ENCODE measurements around the gene CDCA7.
"Not testable (repeated sequence)": the region's sequence is repeated elsewhere in the genome, so short reads cannot be mapped to it uniquely, and the experiment has no call there.

CDCA7 gene

DNA sequence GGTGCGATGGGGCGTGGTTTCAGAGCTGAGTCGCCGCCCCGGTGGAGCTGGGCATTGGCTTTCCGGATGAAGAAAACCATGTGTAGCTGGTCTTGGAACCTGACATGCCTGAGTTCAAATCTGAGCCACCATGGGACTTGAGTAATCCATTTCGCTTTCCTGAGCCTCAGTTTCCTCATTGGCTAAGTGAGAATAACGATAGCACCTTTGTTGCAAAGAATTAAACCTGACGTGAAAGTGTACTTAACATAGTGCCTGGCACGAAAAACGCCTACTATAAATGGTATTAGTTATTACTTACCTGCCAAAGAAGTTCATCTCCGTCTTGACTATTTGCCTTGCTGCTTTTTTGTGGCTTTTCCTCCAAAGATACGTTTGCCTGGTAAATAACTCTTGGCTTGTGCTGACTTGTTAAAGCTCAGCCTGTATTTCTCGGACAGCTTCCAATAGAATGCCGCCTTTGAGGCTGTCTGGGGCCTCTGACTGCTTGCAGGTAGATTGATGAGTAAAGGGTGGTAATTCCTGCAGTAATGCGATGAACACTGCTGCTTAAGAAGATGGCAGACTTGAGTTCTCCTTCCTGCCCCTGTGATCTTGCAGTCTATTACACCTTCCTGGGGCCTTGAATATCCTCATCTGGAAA is 1.3 kb downstream of the CDCA7 start:
- DNase-seq, result no peak

DNA sequence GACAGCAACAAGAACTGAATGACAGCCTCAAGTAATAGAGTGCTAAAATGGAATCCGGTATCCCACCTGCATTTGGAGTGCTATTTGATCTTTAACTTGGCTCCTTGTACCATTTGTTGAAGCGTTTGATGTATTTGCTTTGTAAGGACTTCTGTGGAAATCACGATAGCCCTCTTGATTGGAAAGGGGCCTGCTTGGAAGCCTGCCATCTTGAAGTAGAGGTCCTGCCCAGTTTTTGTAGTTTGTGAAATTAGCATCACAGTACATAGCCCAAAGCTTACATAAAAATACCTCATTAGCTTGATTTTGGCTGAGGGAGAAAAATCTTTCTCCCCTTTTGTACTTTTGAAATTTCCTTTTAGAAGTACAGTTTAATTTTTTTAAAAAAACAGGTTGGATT is 2.7 kb downstream of the CDCA7 start:
- no peak for DNase-seq

DNA sequence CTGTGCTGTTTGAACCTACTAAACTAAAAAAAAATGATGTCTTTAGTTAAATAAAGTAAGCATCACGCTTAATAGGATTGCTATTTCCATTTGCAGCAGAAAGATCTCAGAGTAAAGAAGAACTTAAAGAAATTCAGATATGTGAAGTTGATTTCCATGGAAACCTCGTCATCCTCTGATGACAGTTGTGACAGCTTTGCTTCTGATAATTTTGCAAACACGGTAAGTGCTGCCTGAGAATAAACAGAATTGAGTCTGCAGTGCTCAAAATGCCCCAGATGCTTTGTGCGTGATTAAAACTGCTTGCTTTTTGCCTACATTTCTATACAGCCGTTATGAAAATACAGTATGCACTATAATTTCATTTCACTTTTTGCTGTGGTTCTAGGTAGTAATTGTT is 3.9 kb downstream of the CDCA7 start:
- DNase-seq, result no peak

DNA sequence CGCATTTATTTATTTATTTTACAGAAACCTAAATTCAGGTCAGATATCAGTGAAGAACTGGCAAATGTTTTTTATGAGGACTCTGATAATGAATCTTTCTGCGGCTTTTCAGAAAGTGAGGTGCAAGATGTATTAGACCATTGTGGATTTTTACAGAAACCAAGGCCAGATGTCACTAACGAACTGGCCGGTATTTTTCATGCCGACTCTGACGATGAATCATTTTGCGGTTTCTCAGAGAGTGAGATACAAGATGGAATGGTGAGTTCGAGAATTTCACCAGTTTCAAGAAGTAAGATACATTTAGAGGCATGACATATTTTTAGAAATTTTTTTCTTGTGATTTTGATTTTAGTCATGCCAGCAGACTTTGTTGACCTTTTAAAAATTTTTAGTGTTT is 4.6 kb downstream of the CDCA7 start:
- DNase-seq, result no peak

DNA sequence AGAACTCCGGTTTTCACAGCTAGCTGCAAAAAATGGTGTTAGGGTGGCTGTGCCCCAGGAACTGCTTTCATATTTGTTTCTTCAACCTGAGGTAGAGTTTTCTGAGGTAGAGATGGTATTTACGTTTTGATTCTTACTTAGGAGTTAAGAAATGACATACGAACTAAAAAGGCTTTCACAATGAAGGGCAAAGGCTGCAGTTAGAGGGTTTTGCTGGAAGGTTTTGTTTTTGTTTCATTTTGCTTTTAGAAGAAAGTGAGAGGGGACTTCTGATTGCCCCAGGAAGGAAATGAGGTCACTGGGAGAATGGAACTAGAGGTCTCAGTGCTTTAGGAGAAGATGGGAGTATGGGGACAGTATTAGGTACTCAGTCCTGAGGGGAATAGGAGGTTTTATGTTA is 15.5 kb downstream of the CDCA7 start:
- DNase-seq, result no peak

DNA sequence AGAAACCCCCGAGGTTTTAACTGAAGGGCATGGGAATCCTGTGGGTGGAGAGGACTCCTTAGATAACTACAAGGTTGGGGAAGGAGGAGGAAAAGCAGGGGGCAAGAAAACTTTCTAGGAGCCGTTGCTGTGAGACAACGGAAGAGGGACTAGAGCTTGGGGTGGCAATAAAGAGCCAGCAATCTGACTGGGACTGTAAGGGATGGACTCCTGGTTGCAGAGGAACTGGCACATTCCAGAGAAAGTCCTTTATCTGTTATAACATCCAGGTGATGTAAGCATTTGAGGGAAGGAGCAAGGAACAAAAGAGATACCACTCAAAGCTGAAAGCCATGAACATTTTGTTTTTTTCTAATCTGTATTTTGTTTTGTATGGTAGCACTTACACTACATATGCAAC is 16.4 kb downstream of the CDCA7 start:
- DNase-seq, result no peak

DNA sequence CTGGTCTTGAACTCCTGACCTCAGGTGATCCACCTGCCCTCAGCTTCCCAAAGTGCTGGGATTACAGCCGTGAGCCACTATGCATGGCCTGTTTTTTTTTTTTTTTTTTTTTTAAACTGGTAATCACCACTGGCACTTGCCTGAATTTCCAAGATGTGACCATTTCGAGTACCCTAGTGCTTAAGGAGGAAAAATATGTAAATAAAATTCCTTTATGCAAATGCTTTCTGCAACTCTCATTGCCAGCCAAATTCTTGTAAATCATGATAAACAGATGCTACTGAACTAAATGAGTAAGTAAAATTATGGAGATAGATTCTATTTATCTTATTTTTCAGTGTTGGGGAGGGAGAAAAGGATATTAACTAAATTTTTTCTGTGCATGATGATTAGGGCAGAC is 18.6 kb downstream of the CDCA7 start:
- no peak for DNase-seq

DNA sequence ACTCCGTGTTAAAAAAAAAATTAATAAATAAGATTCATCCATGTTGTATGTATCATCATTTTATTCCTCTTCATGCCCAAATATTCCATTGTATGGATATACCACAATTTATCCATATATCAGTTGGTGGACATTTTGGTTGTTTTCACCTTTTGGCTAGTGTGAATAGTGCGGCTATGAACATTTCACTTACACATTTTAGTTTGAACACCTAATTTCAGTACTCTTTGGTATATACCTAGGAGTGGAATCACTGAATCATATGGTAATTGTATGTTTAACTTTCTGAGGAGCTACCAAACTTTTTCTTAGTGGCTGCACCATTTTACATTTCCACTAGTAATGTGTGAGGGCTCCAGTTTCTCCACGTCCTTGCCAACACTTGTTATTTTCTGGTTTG is 20.0 kb downstream of the CDCA7 start:
- DNase-seq, result no peak

DNA sequence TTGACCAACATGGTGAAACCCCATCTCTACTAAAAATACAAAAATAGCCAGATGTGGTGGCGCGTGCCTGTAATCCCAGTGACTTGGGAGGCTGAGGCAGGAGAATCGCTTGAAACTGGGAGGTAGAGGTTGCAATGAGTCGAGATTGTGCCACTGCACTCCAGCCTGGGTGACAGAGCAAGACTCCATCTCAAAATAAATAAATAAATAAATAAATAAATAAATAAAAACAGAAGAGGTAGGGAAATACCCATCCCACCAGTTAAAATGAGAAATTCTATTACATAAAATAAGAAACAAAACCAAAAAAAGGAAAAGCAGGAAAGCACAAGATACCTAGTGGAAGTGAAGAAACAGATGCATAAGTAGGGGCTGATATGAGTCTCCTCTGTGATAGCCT is 30.9 kb downstream of the CDCA7 start:
- not testable (repeated sequence) for DNase-seq

DNA sequence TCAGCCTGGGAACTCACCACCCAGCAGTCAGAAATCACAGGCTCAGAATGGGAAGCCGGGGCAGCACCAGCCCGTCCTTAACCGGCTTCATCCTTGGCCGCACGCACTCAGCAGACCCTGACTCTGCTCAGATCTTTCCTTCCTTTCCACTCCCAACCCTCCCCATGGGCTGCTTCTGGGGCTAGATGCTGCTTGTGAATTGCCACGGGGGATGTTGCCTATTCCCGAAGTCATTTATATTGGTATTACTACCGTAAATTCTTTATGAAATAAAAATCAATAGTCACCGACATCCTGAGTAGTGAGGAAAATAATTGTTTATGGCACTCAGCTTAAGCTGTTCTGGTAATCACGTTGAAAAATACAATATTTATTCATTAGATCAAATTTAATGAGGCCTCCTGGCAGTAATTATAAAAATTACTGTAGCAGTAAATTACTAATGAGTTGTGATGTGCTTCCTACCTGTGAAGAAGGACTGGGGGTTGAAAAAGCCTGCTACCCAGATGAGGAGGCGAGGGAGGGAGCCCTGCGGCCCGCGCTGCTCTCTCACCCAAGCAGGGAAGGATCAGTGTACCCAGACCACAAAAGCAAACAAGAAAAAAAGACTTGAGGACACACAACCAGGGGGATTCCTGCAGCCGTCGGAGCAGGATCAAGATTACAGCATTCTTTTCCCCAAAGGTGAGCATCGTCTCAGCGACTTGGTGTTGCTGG is 31.5 kb downstream of the CDCA7 start:
- DNase-seq, result peak; percentile 49

DNA sequence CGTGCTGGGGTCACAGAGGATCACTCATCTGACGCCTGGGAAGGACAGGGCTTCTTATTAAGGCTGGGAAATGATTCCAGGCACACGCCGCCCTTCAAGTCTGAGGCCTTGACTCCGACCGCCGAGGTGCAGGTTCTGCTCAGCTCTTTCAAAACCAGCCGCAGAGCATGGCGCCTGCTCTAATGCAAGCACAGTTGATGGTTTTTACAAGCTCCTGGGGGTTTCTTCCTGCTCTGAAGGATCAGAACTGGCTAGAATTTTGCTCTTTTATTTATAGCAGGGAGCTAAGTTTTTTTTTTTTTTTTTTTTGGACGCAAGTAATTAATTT is 32.0 kb downstream of the CDCA7 start:
- DNase-seq, result no peak

DNA sequence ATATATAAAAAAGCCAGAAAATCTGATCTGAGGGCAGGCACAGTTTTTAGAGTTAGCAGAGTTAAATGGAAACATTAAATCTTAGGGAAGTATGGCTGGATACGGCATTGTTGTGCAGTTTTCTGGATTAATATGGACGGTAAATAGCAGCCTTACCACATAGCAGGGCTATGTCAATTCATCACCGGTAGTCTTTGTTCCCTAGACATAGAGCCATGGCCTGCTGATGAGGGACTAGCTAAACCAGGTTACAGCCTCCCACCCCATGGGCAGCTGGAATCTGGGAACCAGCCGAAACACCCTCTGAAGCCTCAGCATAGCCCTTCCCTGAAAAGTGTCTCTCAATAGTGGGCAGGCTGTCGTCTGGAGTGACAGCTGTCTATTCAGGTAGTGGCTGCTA is 32.4 kb downstream of the CDCA7 start:
- no peak for DNase-seq

DNA sequence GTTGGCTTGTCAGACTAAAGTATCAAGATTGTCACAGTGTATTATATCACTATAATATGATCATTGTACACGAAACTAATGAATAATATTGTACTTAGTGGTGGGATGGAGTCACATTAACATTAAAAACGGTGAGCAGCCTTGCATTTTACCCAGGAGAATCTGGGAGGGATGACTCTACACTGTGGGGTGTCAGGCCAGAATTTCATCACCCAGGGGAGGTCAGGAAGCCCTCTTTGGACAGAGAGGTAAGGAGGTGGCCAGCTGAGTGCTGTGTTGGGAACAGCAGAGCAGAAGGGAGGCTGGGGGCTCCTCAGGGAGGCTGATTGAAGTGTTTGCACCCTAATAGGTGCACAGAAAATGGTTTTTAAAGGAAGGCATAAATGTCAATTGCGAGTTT is 33.0 kb downstream of the CDCA7 start:
- no peak for DNase-seq

DNA sequence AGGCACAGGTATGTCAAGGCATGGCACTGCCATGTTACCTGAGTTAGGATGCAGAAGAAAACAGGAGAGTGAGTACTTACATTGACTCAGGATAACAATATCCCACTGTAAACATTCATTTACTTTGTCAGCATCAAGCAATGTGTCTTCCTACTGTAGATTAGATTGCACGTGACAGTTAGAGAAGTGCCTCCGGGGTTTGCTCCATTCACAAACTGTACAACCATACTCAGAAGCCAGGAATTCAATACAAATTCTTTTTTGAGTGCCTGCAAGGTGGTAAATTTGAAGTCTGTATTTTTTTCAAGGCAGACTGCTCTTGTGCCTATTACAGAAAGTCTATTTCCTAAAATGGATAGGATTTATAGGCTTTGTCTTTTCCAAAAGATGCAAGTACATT is 34.1 kb downstream of the CDCA7 start:
- no peak for DNase-seq

DNA sequence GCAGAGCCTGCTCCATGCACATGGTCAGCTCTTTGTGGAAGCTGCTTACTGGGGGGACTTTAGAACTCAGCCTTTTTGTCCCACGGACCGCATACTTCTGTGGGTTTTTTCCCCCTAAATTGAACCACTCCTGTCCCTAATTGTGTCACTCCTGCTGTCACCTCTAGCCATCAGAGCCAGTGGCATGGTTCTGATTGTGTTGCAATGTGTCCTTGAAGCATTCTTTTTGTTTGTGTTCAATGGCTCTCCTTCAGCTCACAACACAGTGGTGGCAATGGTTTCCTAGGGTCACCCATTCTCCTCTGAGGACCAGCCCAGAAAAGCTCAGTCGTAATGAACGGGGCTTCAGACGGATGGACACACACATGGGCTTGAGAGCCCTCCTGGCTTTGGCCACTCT is 35.4 kb downstream of the CDCA7 start:
- DNase-seq, result no peak

DNA sequence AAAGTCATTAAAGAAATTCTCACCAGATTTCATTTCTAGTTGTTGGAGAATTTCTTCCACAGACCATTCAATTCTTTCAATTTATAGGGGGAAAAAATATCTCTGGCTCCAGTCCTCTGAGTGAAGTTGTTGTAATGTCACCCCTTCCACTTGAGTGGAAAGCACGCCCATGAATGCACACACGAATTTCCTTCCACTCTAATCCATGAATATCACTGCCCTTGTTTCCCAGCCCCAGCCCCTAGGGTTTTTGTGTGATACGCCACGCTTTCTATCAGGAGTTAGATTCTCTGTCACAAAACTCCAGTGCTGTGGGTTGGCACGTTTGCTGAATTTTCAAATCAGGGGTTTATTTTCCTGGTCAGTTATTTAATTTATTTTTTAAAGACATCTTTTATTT is 38.1 kb downstream of the CDCA7 start:
- DNase-seq, result no peak

DNA sequence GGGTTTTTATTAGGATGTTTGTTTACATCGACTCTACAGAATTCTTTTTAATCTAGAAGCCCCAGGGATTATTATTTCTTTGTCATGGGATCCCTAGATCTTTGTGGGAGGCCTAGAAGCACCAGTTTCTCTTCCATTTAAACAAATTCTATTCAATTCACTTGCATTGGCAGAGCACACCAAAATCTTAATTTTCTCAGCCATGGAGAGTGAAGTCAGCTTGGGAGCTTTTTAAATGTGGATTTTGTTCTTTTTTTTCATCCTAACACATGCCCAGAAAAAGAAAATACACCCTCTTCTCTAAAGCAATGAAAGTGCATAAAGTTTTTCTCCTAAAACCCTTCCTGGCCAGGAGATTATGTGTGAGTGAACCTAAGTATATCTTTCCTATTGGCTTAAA is 38.5 kb downstream of the CDCA7 start:
- DNase-seq, result no peak

DNA sequence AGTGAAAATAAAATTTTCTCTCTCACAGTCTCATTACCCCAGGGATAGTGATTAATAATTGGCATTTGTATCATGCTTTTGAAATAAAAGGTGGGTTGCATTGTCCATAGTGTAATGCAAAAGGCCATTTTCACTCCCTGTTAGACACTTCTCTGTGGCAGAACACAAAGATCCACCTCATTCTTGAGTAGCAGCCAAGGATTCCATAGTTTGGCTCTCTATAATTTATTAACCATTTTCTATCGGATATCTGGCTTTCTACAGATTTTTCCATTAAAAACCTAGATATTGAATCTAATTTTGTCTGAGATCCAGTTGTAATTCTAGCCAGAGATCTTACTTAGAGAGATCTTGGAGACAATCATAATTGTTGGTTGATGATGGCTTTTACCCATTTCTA is 39.0 kb downstream of the CDCA7 start:
- no peak for DNase-seq

DNA sequence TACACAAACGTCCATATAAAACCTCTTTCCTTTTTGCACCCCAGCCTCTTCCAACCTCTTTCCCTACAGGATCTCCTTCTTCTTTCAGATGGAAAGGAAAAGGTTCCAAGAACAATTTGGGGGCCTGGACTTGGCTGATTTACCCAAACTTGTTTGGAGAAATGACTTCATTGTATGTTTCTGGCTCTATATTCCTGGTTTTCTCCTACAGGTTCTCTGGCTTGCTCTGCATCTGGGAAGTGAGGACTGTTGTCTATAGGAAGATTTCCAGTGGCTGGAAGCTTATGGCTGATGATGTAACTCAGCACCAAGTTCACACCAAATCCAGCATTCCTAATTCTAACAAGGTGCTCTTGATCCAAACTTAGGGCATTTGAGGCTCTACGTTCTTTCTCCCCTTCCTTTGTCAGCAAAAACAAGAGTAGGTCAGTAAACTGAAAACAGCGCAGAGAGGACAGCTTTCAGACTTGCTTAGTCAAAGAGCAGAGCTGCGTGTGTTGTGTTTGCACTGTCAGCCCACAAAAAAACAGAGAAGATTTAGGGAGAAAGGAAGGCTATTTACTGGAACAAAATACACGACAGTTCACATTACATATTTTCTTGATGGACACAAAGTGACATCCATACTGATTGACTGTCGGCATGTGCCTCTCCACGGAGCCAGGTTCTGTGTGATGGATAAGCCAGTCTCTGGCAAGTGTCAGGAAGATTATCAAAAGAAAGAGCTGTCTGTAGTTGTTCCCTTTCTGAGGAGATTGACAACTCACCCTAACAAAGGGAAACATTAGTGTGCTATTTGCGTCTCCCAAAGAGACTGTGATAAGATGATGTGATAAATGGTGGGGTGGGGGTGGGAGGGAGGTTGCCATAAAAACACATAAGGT is 39.7 kb downstream of the CDCA7 start:
- no peak for DNase-seq

DNA sequence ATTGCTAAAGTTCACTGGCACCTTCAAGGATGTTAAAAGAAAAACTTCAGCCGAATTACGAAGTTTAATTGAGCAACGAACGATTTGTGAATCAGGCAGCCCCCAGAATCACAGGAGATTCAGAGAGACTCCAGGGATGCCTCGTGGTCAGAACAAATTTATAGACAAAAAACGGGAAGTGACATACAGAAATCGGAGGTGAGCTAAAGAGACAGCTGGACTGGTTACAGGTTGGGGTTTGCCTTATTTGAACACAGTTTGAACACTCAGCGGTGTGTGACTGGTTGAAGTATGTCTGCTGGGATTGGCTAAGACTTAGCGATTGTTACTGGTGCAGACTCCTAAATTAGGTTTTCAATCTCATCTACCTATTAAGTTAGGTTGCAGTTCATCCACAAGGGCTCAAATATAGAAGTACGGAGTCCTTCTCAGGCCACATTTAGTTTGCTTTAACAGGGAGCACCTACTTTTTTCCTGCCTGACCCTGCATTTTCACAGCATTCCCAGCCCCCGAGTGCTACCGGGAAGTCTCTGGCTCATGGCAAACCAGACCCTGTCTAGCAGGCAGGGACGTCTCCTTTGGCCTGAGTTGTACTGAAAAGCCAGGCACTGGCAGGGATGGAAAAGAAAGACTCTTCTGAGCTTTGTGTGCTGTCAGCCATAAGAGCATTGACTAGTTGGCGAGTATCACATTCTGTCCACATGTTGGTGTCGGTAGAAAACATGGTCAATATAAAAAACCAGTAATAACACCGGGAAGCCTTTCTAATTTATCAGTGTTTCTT is 41.1 kb downstream of the CDCA7 start:
- no peak for DNase-seq

DNA sequence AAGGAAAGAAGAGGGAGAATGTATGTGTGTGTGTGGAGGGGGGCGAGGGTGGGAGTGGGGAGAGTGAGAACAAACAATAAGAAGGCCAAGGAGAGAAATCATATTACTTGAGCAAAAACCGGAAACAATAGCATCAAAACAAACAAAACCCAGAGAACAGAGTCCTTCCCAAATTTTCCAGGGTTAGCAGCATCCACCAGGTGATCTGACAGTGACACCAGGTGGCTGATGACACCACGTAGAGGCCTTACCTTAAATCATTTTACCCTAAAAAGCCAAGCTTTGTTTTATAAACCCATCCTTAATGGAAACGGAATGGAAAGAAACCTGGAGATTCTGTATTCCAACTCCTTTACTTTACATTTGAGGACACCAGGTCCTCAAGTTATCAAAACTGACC is 42.9 kb downstream of the CDCA7 start:
- DNase-seq, result no peak

DNA sequence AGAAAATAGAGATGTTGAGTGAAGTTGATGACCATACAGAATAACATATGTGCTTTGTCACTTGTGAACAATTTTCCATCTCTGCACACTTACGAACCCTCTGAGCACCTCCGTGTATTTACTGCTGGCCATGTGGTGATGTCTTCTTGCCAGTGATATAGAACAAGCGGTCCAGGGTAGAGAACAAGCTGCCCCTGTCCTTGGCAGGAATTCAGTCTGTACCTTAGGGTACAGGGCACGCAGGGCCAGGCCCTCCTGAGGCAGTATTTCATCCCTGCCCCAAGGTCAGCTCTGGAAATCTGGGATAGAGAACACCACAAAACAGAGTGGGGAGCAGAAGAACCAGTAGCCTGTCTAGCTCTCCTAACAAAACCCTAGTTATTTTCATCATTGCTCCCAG is 44.6 kb downstream of the CDCA7 start:
- DNase-seq, result no peak

DNA sequence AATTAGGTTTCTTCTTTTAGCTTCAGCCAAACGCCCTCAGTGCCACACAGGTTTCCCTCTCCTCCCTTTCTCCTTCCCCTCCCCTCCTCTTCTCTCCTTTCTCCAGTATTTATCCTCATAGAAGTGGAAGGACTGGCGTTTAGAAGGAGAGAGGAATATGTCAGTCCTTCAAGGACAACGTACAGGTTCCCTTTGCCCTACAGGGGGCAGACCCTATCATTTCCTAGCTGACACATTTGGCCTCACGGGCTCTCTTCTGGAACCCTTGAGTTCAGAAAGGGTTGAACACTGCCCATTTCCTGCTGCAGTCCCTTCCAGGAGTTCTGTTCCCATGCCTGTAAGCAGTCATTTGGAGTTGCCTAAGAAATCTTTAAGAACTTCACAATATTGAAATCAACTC is 46.1 kb downstream of the CDCA7 start:
- DNase-seq, result no peak
